ENCODE data around the gene KIF3A. TPM values are rescaled to one million over a fixed set of nuclear protein-coding genes. Genes with fewer than 3 reads are reported as not detected.

Gene KIF3A
- total and polyA plus RNA-seq, 9 donors = 4.2 to 13.0 (median 9.2) TPM

- Histone ChIP-seq H3K27ac (no peak overlapping the region), H3K4me3 (no peak overlapping the region), H3K4me1 (ENCODE audit: insufficient read depth) (peaks cover 4% of the 10 kb centered on the region), H3K27me3 (peaks cover 6% of the 10 kb centered on the region), H3K9me3 (no peaks in the 10 kb centered on the region), H3K36me3 (no peaks in the 10 kb centered on the region)
- WGBS, 3 donors = 56 to 90% (median 64%) methylated on average over 2 of the region's 2 CpGs
- DNase-seq = no peak
- TF ChIP-seq CTCF (IDR thresholded peaks at IDR 0.05) = no peak
- no peak for TF ChIP-seq POLR2A (IDR thresholded peaks at IDR 0.05)
- TF ChIP-seq EP300 (IDR thresholded peaks at IDR 0.05) = no peak
- intact Hi-C loops (cut with DNase I) = no loop called here
Observed at GRCh38 chr5:132744659-132745058, 7.3 kb upstream of the KIF3A start.

DNA sequence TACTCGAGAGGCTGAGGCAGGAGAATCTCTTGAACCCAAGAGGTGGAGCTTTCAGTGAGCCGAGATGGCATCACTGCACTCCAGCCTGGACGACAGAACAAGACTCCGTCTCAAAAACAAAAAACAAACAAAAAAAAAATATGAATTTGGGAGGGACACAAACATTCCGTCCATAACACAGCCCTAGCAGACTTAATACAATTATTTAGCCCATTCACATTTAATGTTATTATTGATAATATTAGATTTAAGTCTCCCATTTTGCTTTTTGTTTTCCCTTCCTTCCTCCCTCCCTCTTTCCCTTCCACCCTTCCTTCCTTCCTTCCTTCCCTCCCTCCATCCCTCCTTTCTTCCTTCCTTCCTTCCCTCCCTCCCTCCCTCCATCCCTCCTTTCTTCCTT is 5.3 kb upstream of the KIF3A start:
- intact Hi-C loops (cut with DNase I) = no loop called here
- 89 to 91% (median 91%) methylated on average over 5 of the region's 5 CpGs for WGBS, 3 donors

GRCh38 chr5:132742158-132742557 is 4.8 kb upstream of the KIF3A start:
- TF ChIP-seq POLR2A (IDR thresholded peaks at IDR 0.05) (no peak), EP300 (IDR thresholded peaks at IDR 0.05) (no peak), CTCF (IDR thresholded peaks at IDR 0.05) (no peak)
- 83 to 90% (median 88%) methylated on average over 2 of the region's 2 CpGs for WGBS, 3 donors

More for the DNA sequence above, 5.3 kb upstream of the KIF3A start:
- Histone ChIP-seq H3K27ac (no peak overlapping the region), H3K36me3 (no peaks in the 10 kb centered on the region), H3K27me3 (peaks cover 6% of the 10 kb centered on the region), H3K9me3 (no peaks in the 10 kb centered on the region), H3K4me3 (no peak overlapping the region), H3K4me1 (ENCODE audit: insufficient read depth) (peaks cover 2% of the 10 kb centered on the region)
- DNase-seq = no peak
- no peak for TF ChIP-seq EP300 (IDR thresholded peaks at IDR 0.05)
- no peak for TF ChIP-seq CTCF (IDR thresholded peaks at IDR 0.05)
- no peak for TF ChIP-seq POLR2A (IDR thresholded peaks at IDR 0.05)

GRCh38 chr5:132739232-132739631 is 1.9 kb upstream of the KIF3A start:
- intact Hi-C loops (cut with DNase I) = loop anchor here in 1 of 4 donors (10.0 kb wide), 1 partner anchor 76 kb away; the partner anchor contains the start of gene SOWAHA
- H3K36me3 ChIP-seq = no peaks in the 10 kb centered on the region
- no peak for DNase-seq
- H3K27me3 ChIP-seq = no peaks in the 10 kb centered on the region
- H3K4me3 ChIP-seq = no peak overlapping the region
- 69 to 81% (median 76%) methylated on average over 1 of the region's 1 CpG for WGBS, 3 donors
- no peaks in the 10 kb centered on the region for H3K9me3 ChIP-seq
- no peak overlapping the region for H3K27ac ChIP-seq
- TF ChIP-seq CTCF (IDR thresholded peaks at IDR 0.05) (no peak), EP300 (IDR thresholded peaks at IDR 0.05) (no peak), POLR2A (IDR thresholded peaks at IDR 0.05) (no peak)
- peaks cover 2% of the 10 kb centered on the region for H3K4me1 ChIP-seq (ENCODE audit: insufficient read depth)

More at GRCh38 chr5:132742158-132742557, 4.8 kb upstream of the KIF3A start:
- peaks cover 4% of the 10 kb centered on the region for H3K27me3 ChIP-seq
- no peaks in the 10 kb centered on the region for H3K36me3 ChIP-seq
- H3K4me3 ChIP-seq = no peak overlapping the region
- no peak overlapping the region for H3K27ac ChIP-seq
- DNase-seq = no peak
- peaks cover 1% of the 10 kb centered on the region for H3K4me1 ChIP-seq (ENCODE audit: insufficient read depth)
- H3K9me3 ChIP-seq = no peaks in the 10 kb centered on the region
- intact Hi-C loops (cut with DNase I) = no loop called here

All from ovary (tissue), 9 donors.